GM13977 (cell line): ENCODE measurements around the gene IGF2BP3.

Experiments
- DNase-seq: peaks from one replicate; pipeline ENCODE4 v3.0.0; 2012; ENCODE audit warnings: low spot score
- CTCF ChIP-seq: IDR thresholded peaks from 2 replicates; pipeline ENCODE4 v1.5.1; 2012; ENCODE audit warnings: mild to moderate bottlenecking, control low read depth; ENCODE audit not compliant: insufficient read depth; ENCODE audit errors: extremely low read depth, missing control alignments
- in situ Hi-C: fragments of 300-500 bp; cut with MboI; formaldehyde crosslinking; loops from one replicate; pipeline ENCODE4 v1.12.0; 2022; ENCODE audit warnings: low sequenced_read_pairs, low pct_unique_long_range_greater_than_20kb, mixed read lengths, inconsistent platforms; ENCODE audit not compliant: unreplicated experiment

The IGF2BP3 gene

GRCh38 chr7:23467291-23467805 is 2.9 kb downstream of the IGF2BP3 start:
- DNase-seq: no peak
- TF ChIP-seq CTCF: no peak
- in situ Hi-C loops: no loop called here

DNA sequence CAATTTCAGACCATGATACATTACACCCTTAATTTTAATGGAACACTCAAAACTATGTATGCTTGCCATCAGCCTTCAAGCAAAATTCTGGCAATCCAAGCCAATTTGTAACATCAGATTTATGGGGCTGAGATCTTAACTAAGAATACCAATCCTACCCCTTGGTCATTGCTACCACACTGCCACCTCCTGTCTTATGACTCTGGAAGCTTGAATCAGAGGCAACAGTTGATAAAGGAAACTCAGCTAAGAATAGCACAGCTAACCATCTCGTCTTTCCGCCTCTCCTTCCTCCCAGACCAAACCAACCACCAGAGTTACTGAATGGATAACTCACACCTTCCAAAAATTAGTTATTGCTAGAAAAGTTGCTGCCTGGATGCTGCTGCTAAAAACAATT is 7.4 kb downstream of the IGF2BP3 start:
- TF ChIP-seq CTCF: peak; percentile 42
- peak; percentile 33 for DNase-seq
- in situ Hi-C loops: no loop called here

DNA sequence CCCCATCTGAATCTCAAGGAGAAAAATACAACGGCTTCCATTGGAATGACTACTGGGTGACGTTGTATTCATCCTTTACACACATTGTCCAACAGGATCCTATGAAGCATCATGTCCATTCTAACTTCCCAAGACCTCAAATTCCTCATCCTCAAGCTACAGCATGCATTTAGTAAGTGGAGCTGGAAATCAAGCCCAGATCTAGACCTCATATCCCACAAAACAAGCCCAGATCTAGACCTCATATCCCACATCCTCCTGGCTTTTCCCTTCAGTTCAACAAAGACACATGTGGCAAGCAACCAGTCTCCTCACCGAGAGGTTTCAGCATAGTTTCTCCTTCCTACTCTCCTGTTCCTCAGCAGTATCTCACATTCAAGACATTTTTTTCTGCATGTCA is 12.2 kb downstream of the IGF2BP3 start:
- in situ Hi-C loops: no loop called here
- no peak for DNase-seq
- no peak for TF ChIP-seq CTCF

- TF ChIP-seq CTCF: no peak
- DNase-seq: no peak
- in situ Hi-C loops: no loop called here
Measured at GRCh38 chr7:23456093-23456492, 14.2 kb downstream of the IGF2BP3 start.

GRCh38 chr7:23454881-23455526 is 15.3 kb downstream of the IGF2BP3 start:
- no peak for TF ChIP-seq CTCF
- in situ Hi-C loops: no loop called here
- no peak for DNase-seq

DNA sequence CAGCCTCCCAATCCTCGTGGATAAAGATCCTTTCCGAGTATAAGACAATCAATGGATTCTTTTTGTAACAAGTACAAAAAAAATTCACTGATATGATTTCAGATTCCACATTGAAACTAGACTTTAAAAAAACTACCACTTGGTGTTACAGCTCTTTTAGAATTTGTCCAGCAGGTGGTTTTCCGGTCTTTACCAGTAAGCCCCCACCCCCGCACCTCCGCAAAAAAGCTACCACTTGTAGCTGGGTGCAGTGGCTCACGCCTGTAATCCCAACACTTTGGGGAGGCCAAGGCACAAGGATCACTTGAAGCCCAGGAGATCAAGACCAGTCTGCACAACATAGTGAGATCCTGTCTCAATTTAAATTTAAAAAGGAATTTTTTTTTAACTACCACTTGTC is 19.8 kb downstream of the IGF2BP3 start:
- no peak for TF ChIP-seq CTCF
- in situ Hi-C loops: no loop called here
- DNase-seq: no peak
